ENCODE results near the gene NPAS3. TPM values are rescaled to one million over a fixed set of nuclear protein-coding genes. Genes with fewer than 3 reads are reported as not detected.

NPAS3 gene
- polyA plus RNA-seq, 4 donors: 0.30 to 0.81 (median 0.62) TPM; not detected in 1

DNA sequence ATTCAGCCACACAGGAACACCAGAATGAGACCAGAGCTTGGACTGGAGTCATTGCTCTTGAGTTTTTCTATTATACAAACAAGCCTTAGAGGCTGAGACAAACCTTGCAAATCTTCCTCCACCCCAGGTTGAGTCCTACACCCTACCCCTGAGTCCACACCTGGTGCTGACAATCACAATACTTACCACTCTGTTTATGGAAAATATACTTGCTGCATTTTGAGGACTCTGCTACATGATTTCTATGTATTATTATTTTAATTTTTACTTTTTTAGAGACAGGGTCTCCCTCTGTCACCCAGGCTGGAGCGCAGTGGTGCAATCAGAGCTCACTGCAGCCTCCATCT lies 910.7 kb downstream of the NPAS3 start:
- H3K4me1 ChIP-seq (ENCODE audit: control insufficient read depth in 3 of 3, insufficient read depth in 2 of 3, low read depth in 1 of 3, low read length in 2 of 3): no peaks in the 10 kb centered on the region
- H3K27ac ChIP-seq (ENCODE audit: low read depth in 1 of 3, low read length in 2 of 3): no peak overlapping the region
- DNase-seq (no peak), FAIRE-seq (no peak)
- H3K9me3 ChIP-seq (ENCODE audit: control insufficient read depth in 2 of 2, insufficient read depth in 1 of 2, low read depth in 1 of 2, low read length in 1 of 2): no peaks in the 10 kb centered on the region
- no peaks in the 10 kb centered on the region for H3K36me3 ChIP-seq (ENCODE audit: control insufficient read depth in 3 of 3, insufficient read depth in 2 of 3, low read depth in 1 of 3, low read length in 3 of 3)
- 96 to 100% (median 100%) methylated on average over 1 of the region's 1 CpG for WGBS, 3 donors
- H3K27me3 ChIP-seq (ENCODE audit: control insufficient read depth in 3 of 3, insufficient read depth in 3 of 3, low read length in 3 of 3): no peaks in the 10 kb centered on the region
- no peak overlapping the region for H3K4me3 ChIP-seq (ENCODE audit: low read depth in 1 of 3, low read length in 3 of 3)

- Histone ChIP-seq H3K27me3 (ENCODE audit: control insufficient read depth in 3 of 3, insufficient read depth in 3 of 3, low read length in 3 of 3) (no peaks in the 10 kb centered on the region), H3K9me3 (ENCODE audit: control insufficient read depth in 2 of 2, insufficient read depth in 1 of 2, low read depth in 1 of 2, low read length in 1 of 2) (no peaks in the 10 kb centered on the region), H3K36me3 (ENCODE audit: control insufficient read depth in 3 of 3, insufficient read depth in 2 of 3, low read depth in 1 of 3, low read length in 3 of 3) (no peaks in the 10 kb centered on the region), H3K27ac (ENCODE audit: low read depth in 1 of 3, low read length in 2 of 3) (no peak overlapping the region), H3K4me1 (ENCODE audit: control insufficient read depth in 3 of 3, insufficient read depth in 2 of 3, low read depth in 1 of 3, low read length in 2 of 3) (no peaks in the 10 kb centered on the region), H3K4me3 (ENCODE audit: low read depth in 1 of 3, low read length in 3 of 3) (no peak overlapping the region)
- DNase-seq (no peak), FAIRE-seq (no peak)
- 80 to 89% (median 81%) methylated on average over 7 of the region's 7 CpGs for WGBS, 3 donors
Measured at GRCh38 chr14:33850826-33851225, 912.1 kb downstream of the NPAS3 start.

DNA sequence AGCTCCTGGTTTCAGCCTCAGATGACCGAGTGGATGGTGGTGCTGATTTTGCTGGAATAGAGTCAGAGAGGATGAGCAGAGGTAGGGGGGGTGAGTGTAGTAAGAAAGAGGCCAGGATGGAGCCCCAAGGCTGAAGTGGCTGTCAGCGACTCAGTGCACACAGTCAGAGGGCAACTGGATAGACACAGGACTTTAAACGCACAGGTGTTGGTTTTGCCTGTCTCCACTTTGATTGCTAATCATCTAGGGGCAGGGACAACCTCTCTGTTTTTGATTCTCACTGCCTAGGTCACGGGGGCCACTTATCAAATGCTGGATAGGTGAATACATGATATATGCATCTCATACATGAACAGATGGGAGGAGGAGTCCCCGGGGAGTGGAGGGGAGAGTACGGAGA lies 912.7 kb downstream of the NPAS3 start:
- H3K36me3 ChIP-seq (ENCODE audit: control insufficient read depth in 3 of 3, insufficient read depth in 2 of 3, low read depth in 1 of 3, low read length in 3 of 3): no peaks in the 10 kb centered on the region
- DNase-seq: no peak
- H3K4me3 ChIP-seq (ENCODE audit: low read depth in 1 of 3, low read length in 3 of 3): no peak overlapping the region
- no peak for FAIRE-seq
- H3K27ac ChIP-seq (ENCODE audit: low read depth in 1 of 3, low read length in 2 of 3): no peak overlapping the region
- WGBS, 3 donors: 56 to 84% (median 63%) methylated on average over 6 of the region's 6 CpGs
- no peaks in the 10 kb centered on the region for H3K9me3 ChIP-seq (ENCODE audit: control insufficient read depth in 2 of 2, insufficient read depth in 1 of 2, low read depth in 1 of 2, low read length in 1 of 2)
- H3K4me1 ChIP-seq (ENCODE audit: control insufficient read depth in 3 of 3, insufficient read depth in 2 of 3, low read depth in 1 of 3, low read length in 2 of 3): no peaks in the 10 kb centered on the region
- H3K27me3 ChIP-seq (ENCODE audit: control insufficient read depth in 3 of 3, insufficient read depth in 3 of 3, low read length in 3 of 3): no peaks in the 10 kb centered on the region

- H3K36me3 ChIP-seq (ENCODE audit: control insufficient read depth in 3 of 3, insufficient read depth in 2 of 3, low read depth in 1 of 3, low read length in 3 of 3): no peaks in the 10 kb centered on the region
- DNase-seq (no peak), FAIRE-seq (no peak)
- WGBS, 3 donors: 63 to 65% (median 63%) methylated on average over 5 of the region's 5 CpGs
- no peaks in the 10 kb centered on the region for H3K9me3 ChIP-seq (ENCODE audit: control insufficient read depth in 2 of 2, insufficient read depth in 1 of 2, low read depth in 1 of 2, low read length in 1 of 2)
- no peaks in the 10 kb centered on the region for H3K4me1 ChIP-seq (ENCODE audit: control insufficient read depth in 3 of 3, insufficient read depth in 2 of 3, low read depth in 1 of 3, low read length in 2 of 3)
- no peak overlapping the region for H3K4me3 ChIP-seq (ENCODE audit: low read depth in 1 of 3, low read length in 3 of 3)
- H3K27me3 ChIP-seq (ENCODE audit: control insufficient read depth in 3 of 3, insufficient read depth in 3 of 3, low read length in 3 of 3): no peaks in the 10 kb centered on the region
- no peak overlapping the region for H3K27ac ChIP-seq (ENCODE audit: low read depth in 1 of 3, low read length in 2 of 3)
Measured at GRCh38 chr14:33851931-33852330, 913.3 kb downstream of the NPAS3 start.
